Ovary (tissue), 9 donors: Measurements from ENCODE around the gene HPGDS. TPM values are rescaled to one million over a fixed set of nuclear protein-coding genes. Genes with fewer than 3 reads are reported as not detected.

Experiments
- DNase-seq, 5 donors: peaks; one replicate each; pipeline ENCODE4 v3.0.0-alpha.2; 2019 to 2020
- H3K27ac ChIP-seq, 2 donors: fragments of 200-600 bp; one replicate each; pipeline versions ENCODE4 v1.5.1 to v1.8.0; 2019 to 2022
- H3K27me3 ChIP-seq: fragments of 200-600 bp; one replicate; pipeline ENCODE4 v1.8.0; 2022
- H3K36me3 ChIP-seq: fragments of 200-600 bp; sonication (generic); one replicate; pipeline ENCODE4 v1.5.1; 2019
- H3K4me1 ChIP-seq: one replicate; pipeline ENCODE4 v1.8.1; 2013; ENCODE audit warnings: mild to moderate bottlenecking, moderate library complexity; ENCODE audit not compliant: insufficient read depth
- H3K4me3 ChIP-seq: fragments of 200-600 bp; sonication (generic); one replicate; pipeline ENCODE4 v1.5.1; 2017
- H3K9me3 ChIP-seq, 2 donors: fragments of 200-600 bp in 1 of 2; sonication (generic) in 1 of 2; one replicate each; pipeline versions ENCODE4 v1.5.1 to v1.8.1; 2013 to 2019; ENCODE audit warnings: mild to moderate bottlenecking in 1 of 2, moderate library complexity in 1 of 2
- CTCF ChIP-seq, 3 donors: fragments of 450-650 bp in 2 of 3; fragments of 200-600 bp in 1 of 3; IDR thresholded peaks; one replicate each; pipeline versions ENCODE4 v1.5.1 to v1.8.0; 2016 to 2022; ENCODE audit warnings: antibody characterized with exemption in 3 of 3, mild to moderate bottlenecking in 1 of 3
- EP300 ChIP-seq: sonication (generic); formaldehyde crosslinking; IDR thresholded peaks from one replicate; pipeline ENCODE4 v1.6.1; 2017; ENCODE audit warnings: antibody characterized with exemption
- POLR2A ChIP-seq: fragments of 450-650 bp; IDR thresholded peaks from one replicate; pipeline ENCODE4 v1.6.1; 2017; ENCODE audit warnings: antibody characterized with exemption, mild to moderate bottlenecking, moderate library complexity
- WGBS, 3 donors: extraction: QIAGEN DNeasy Blood & Tissue Kit in 1 of 3; methylation state at CpG; one replicate each; pipeline versions ENCODE4 v1.1.5 to v1.1.7; 2013 to 2017; 5-methylcytosine and 5-hydroxymethylcytosine counted together
- intact Hi-C, 4 donors: fragments of 100-400 bp; cut with DNase I; formaldehyde crosslinking; loops; one replicate each; pipeline versions ENCODE4 v1.11.0 to v1.15.1; 2022 to 2023
- polyA plus RNA-seq, 2 donors: library from polyadenylated mRNA; stranded (reverse); fragments of 200-250 nt in 1 of 2; fragments of 350-450 nt in 1 of 2; fragmentation: Illumina TruSeq in 1 of 2; extraction: RNeasy Lipid Tissue Mini Kit (QIAGEN cat#74804) in 1 of 2; gene quantifications; one replicate each; pipeline ENCODE4 v1.2.3, GENCODE V29; 2013 to 2014
- total RNA-seq, 7 donors: library from RNA; depleted of rRNA in 2 of 7; stranded (reverse); fragments of >200 nt in 2 of 7; fragmentation: NEBNext Ultra II Directional in 3 of 7; extraction: Animal tissue kit (Norgen Biotek cat#: 25700) in 3 of 7; gene quantifications; one replicate each; pipeline versions ENCODE4 v1.1.0 to v1.2.4, GENCODE V29; 2016 to 2023
- donor health status: DM: no; HTN: no; CAD: no; lungs with moderate emphysema.
- donor health status: DM: no; HTN: no; CAD: no.
- donor health status: Bipolar disorder and iron deficiency.
- donor health status: DM: yes; HTN: yes; CAD: no.
- donor health status: DM: no; HTN: no; CAD: no.
- donor health status: DM: yes; HTN: yes; CAD: no.

HPGDS gene
- total and polyA plus RNA-seq, 9 donors = 0.24 to 7.4 (median 0.77) TPM

GRCh38 chr4:94351319-94351718 is 8.7 kb upstream of the HPGDS start:
- Histone ChIP-seq H3K9me3 (no peaks in the 10 kb centered on the region), H3K27ac (no peak overlapping the region), H3K36me3 (no peaks in the 10 kb centered on the region), H3K27me3 (no peaks in the 10 kb centered on the region), H3K4me3 (no peak overlapping the region), H3K4me1 (no peaks in the 10 kb centered on the region)
- DNase-seq = no peak
- intact Hi-C loops = no loop called here
- WGBS, 3 donors = 60 to 67% (median 67%) methylated on average over 1 of the region's 1 CpG
- no peak for TF ChIP-seq CTCF (IDR thresholded peaks at IDR 0.05)
- TF ChIP-seq EP300 = no peak
- no peak for TF ChIP-seq POLR2A

GRCh38 chr4:94350095-94350494 is 7.5 kb upstream of the HPGDS start:
- no peak overlapping the region for H3K27ac ChIP-seq
- TF ChIP-seq POLR2A (no peak), CTCF (IDR thresholded peaks at IDR 0.05) (no peak), EP300 (no peak)
- no peaks in the 10 kb centered on the region for H3K4me1 ChIP-seq
- no peak overlapping the region for H3K4me3 ChIP-seq
- intact Hi-C loops = no loop called here
- no peak for DNase-seq
- no peaks in the 10 kb centered on the region for H3K27me3 ChIP-seq
- no peaks in the 10 kb centered on the region for H3K9me3 ChIP-seq
- no peaks in the 10 kb centered on the region for H3K36me3 ChIP-seq
- 76 to 84% (median 76%) methylated on average over 8 of the region's 8 CpGs for WGBS, 3 donors

- no peak for DNase-seq
- no peak overlapping the region for H3K4me3 ChIP-seq
- H3K36me3 ChIP-seq = no peaks in the 10 kb centered on the region
- no peak for TF ChIP-seq CTCF (IDR thresholded peaks at IDR 0.05)
- TF ChIP-seq POLR2A = no peak
- TF ChIP-seq EP300 = no peak
- 71 to 84% (median 79%) methylated on average over 1 of the region's 1 CpG for WGBS, 3 donors
- no peak overlapping the region for H3K27ac ChIP-seq
- H3K9me3 ChIP-seq = no peaks in the 10 kb centered on the region
- H3K4me1 ChIP-seq = no peaks in the 10 kb centered on the region
- H3K27me3 ChIP-seq = no peaks in the 10 kb centered on the region
- intact Hi-C loops = no loop called here
Measured at GRCh38 chr4:94349193-94349592, 6.6 kb upstream of the HPGDS start.

- no peaks in the 10 kb centered on the region for H3K27me3 ChIP-seq
- H3K9me3 ChIP-seq = no peaks in the 10 kb centered on the region
- H3K27ac ChIP-seq = no peak overlapping the region
- no peaks in the 10 kb centered on the region for H3K36me3 ChIP-seq
- no peak for DNase-seq
- H3K4me1 ChIP-seq = no peaks in the 10 kb centered on the region
- TF ChIP-seq EP300 = no peak
- no peak for TF ChIP-seq CTCF (IDR thresholded peaks at IDR 0.05)
- no peak for TF ChIP-seq POLR2A
- H3K4me3 ChIP-seq = no peak overlapping the region
- intact Hi-C loops = no loop called here
- WGBS, 3 donors = 92 to 97% (median 95%) methylated on average over 3 of the region's 3 CpGs
Measured at GRCh38 chr4:94348666-94349065, 6.0 kb upstream of the HPGDS start.

GRCh38 chr4:94346541-94346940 is 3.9 kb upstream of the HPGDS start:
- no peak for TF ChIP-seq EP300
- TF ChIP-seq POLR2A = no peak
- TF ChIP-seq CTCF (IDR thresholded peaks at IDR 0.05) = no peak

More at GRCh38 chr4:94346541-94346940, 3.9 kb upstream of the HPGDS start:
- Histone ChIP-seq H3K4me1 (no peaks in the 10 kb centered on the region), H3K27ac (no peak overlapping the region), H3K4me3 (no peak overlapping the region), H3K36me3 (no peaks in the 10 kb centered on the region), H3K9me3 (no peaks in the 10 kb centered on the region), H3K27me3 (no peaks in the 10 kb centered on the region)
- intact Hi-C loops = no loop called here
- no peak for DNase-seq
